ENCODE results near the gene DALRD3.
A peak's percentile ranks its signal among the peaks of the same experiment; 100 is the strongest.

The DALRD3 gene

DNA sequence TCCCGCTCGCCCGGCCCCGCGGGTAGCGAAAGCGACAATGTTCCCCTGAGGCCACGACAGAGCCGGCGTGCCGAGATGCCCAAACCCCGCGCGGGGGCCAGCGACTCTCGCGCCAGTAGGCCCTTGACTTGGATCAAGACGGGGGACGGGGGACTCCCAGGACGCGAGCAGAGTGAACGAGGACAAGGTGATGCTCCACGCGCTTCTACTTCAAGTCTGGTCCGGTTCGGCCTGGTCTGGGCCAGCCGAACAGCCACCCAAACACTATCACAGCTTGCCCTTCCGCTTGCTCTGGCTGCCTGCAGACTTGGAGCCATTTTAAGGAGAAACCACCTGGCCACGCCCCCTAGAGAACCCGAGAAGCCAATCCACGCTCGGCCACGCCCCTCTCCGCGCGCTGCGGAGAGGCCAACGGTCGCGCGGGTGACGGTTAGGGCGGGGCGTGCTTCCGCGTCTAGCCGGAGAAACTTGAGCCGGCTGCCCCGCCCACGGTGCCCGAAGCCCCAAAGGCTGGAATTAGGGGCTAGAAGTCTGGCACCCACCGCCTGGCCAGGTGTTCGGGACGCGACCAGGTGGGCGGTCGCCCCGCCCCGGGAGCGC, 2.9 kb upstream of the DALRD3 start:
- H2AFZ ChIP-seq (ENCODE audit: low read depth), result peak overlapping the region; percentile 14; the same call in 1 of the 2 replicates
- H4K20me1 ChIP-seq (ENCODE audit: insufficient read depth), result no peaks in the 10 kb centered on the region
- peaks cover 33% of the 10 kb centered on the region; the same call in 1 of the 2 replicates for H3K79me2 ChIP-seq (ENCODE audit: insufficient read depth, low read depth)
- H3K4me2 ChIP-seq, result peak overlapping the region; percentile 76; the same call in 1 of the 2 replicates
- H3K4me1 ChIP-seq (ENCODE audit: low read depth, poor library complexity, severe bottlenecking), result peaks cover 21% of the 10 kb centered on the region
- peak overlapping the region; percentile 94 for H3K27ac ChIP-seq
- H3K4me3 ChIP-seq (IDR thresholded peaks at IDR 0.05; ENCODE audit: insufficient read depth, low read depth, low read length), result peak overlapping the region; percentile 43
- TF ChIP-seq, protein P1, sequence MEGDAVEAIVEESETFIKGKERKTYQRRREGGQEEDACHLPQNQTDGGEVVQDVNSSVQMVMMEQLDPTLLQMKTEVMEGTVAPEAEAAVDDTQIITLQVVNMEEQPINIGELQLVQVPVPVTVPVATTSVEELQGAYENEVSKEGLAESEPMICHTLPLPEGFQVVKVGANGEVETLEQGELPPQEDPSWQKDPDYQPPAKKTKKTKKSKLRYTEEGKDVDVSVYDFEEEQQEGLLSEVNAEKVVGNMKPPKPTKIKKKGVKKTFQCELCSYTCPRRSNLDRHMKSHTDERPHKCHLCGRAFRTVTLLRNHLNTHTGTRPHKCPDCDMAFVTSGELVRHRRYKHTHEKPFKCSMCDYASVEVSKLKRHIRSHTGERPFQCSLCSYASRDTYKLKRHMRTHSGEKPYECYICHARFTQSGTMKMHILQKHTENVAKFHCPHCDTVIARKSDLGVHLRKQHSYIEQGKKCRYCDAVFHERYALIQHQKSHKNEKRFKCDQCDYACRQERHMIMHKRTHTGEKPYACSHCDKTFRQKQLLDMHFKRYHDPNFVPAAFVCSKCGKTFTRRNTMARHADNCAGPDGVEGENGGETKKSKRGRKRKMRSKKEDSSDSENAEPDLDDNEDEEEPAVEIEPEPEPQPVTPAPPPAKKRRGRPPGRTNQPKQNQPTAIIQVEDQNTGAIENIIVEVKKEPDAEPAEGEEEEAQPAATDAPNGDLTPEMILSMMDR (conservative IDR thresholded peaks at IDR 0.05; ENCODE audit: low read depth, low read length), result no peak
- no peaks in the 10 kb centered on the region for H3K36me3 ChIP-seq (ENCODE audit: insufficient read depth)
- no peaks in the 10 kb centered on the region for H3K27me3 ChIP-seq (ENCODE audit: insufficient read depth, low read depth)
- peak overlapping the region; percentile 93 for H3K9ac ChIP-seq

DNA sequence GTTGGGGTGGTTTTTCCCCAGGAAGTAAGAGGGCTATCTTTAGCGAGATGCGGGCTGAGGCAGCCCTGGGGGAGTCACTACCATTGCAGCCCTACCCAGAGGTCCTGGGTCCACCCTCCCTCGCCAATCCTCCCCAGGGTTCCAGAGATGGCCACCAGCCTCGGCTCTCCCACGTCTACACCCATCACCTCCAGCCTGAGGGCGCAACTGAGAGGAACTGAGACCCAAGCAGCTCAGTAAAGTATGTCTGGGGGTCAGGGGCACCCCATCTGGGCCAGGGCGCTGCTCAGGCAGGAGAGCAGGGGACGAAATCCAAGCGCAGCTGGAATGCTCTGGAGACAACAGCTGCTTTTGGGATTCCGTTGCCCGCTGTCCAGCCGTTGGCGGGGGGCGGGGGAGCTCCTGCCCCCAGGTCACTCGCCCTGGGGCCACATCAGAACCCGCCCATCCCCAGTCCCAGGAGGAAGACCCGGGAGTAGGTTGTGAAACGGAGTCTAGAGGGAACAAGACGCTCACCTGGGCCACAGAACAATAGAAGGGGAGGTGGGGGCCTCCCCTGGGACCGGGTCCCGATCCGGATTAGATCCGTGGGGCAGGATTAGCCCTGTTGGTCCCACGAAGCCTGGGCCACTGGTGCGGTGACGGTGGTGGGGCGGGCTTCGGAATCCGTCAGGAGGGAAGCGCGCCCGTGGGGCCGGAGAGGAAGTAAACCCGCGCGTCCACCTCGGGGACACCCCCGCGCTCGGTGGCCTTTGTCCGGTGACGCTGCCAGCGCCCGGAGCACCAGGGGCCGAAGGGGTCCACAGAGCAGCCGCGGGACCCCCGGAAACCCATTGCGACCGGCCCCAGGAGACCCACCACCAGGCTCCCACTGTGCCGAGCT, 2.2 kb upstream of the DALRD3 start:
- no peaks in the 10 kb centered on the region for H4K20me1 ChIP-seq (ENCODE audit: insufficient read depth)
- peak overlapping the region; percentile 94 for H3K27ac ChIP-seq
- peaks cover 33% of the 10 kb centered on the region; the same call in 1 of the 2 replicates for H3K79me2 ChIP-seq (ENCODE audit: insufficient read depth, low read depth)
- peak overlapping the region; percentile 68 for H3K4me3 ChIP-seq (IDR thresholded peaks at IDR 0.05; ENCODE audit: insufficient read depth, low read depth, low read length)
- no peaks in the 10 kb centered on the region for H3K27me3 ChIP-seq (ENCODE audit: insufficient read depth, low read depth)
- H3K9ac ChIP-seq, result peak overlapping the region; percentile 93
- no peaks in the 10 kb centered on the region for H3K36me3 ChIP-seq (ENCODE audit: insufficient read depth)
- peak overlapping the region; percentile 76 for H3K4me2 ChIP-seq
- TF ChIP-seq, protein P1 (conservative IDR thresholded peaks at IDR 0.05; ENCODE audit: low read depth, low read length), result no peak
- no peak overlapping the region for H2AFZ ChIP-seq (ENCODE audit: low read depth)
- H3K4me1 ChIP-seq (ENCODE audit: low read depth, poor library complexity, severe bottlenecking), result peaks cover 21% of the 10 kb centered on the region

DNA sequence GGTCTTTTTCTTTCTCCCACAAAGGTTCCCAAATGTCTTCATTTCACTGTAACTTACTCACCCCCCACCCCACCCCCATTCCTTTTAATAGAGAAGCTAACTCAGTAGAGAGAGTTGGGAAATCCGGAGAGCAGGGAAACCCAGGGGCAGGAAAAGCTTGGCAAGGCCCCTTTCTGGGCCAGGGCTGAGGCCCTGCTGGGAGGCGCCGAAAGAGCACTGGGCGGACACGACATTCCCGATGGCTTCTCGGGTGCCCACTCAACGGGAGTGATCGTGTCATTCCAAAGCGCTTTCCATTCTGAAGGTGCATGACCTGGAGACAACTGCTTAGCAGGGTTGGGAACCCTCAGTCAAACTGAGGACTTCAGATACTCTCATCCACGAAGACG, 1.6 kb upstream of the DALRD3 start:
- no peaks in the 10 kb centered on the region for H3K36me3 ChIP-seq (ENCODE audit: insufficient read depth)
- peak overlapping the region; percentile 94; the same call in 1 of the 2 replicates for H3K27ac ChIP-seq
- TF ChIP-seq, protein P1 (conservative IDR thresholded peaks at IDR 0.05; ENCODE audit: low read depth, low read length), result no peak
- no peaks in the 10 kb centered on the region for H4K20me1 ChIP-seq (ENCODE audit: insufficient read depth)
- H2AFZ ChIP-seq (ENCODE audit: low read depth), result no peak overlapping the region
- H3K4me3 ChIP-seq (IDR thresholded peaks at IDR 0.05; ENCODE audit: insufficient read depth, low read depth, low read length), result no peak overlapping the region
- peak overlapping the region; percentile 76 for H3K4me2 ChIP-seq
- peak overlapping the region; percentile 93; the same call in 1 of the 2 replicates for H3K9ac ChIP-seq
- no peaks in the 10 kb centered on the region for H3K27me3 ChIP-seq (ENCODE audit: insufficient read depth, low read depth)
- H3K4me1 ChIP-seq (ENCODE audit: low read depth, poor library complexity, severe bottlenecking), result peaks cover 21% of the 10 kb centered on the region
- H3K79me2 ChIP-seq (ENCODE audit: insufficient read depth, low read depth), result peaks cover 32% of the 10 kb centered on the region; the same call in 1 of the 2 replicates

DNA sequence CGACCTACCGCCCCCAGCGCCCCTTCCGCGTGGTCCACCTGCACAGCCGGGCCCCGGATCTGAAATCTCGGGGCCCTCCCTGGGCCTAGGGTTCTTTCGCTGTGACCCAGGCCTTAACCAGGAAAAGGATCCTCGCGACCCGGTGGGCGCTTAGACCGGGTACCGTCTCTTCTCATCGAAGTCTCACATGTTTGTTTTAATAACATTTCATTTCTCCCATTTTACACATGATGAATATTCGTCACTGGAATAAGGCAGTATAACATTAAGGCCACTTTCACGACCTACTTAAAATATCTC, 277 bp upstream of the DALRD3 start:
- Histone ChIP-seq H3K4me3 (IDR thresholded peaks at IDR 0.05; ENCODE audit: insufficient read depth, low read depth, low read length) (no peak overlapping the region), H3K4me2 (peak overlapping the region; percentile 76; the same call in 1 of the 2 replicates), H3K27me3 (ENCODE audit: insufficient read depth, low read depth) (no peaks in the 10 kb centered on the region), H4K20me1 (ENCODE audit: insufficient read depth) (no peaks in the 10 kb centered on the region), H2AFZ (ENCODE audit: low read depth) (peak overlapping the region; percentile 30; the same call in 1 of the 2 replicates), H3K36me3 (ENCODE audit: insufficient read depth) (no peaks in the 10 kb centered on the region), H3K79me2 (ENCODE audit: insufficient read depth, low read depth) (peaks cover 21% of the 10 kb centered on the region; the same call in 1 of the 2 replicates), H3K9ac (peak overlapping the region; percentile 37; the same call in 1 of the 2 replicates), H3K27ac (peak overlapping the region; percentile 9; the same call in 1 of the 2 replicates), H3K4me1 (ENCODE audit: low read depth, poor library complexity, severe bottlenecking) (peaks cover 18% of the 10 kb centered on the region)
- TF ChIP-seq, protein P1 (conservative IDR thresholded peaks at IDR 0.05; ENCODE audit: low read depth, low read length), result no peak

All from KMS-11 (cell line).